NT2/D1 (cell line): ENCODE results near the gene PLCD4.

Experiments used
- DNase-seq: peaks from one replicate; pipeline ENCODE4 v3.0.0-alpha.2; 2011; ENCODE audit warnings: low read depth, low spot score
- H3K27me3 ChIP-seq: 2 replicates; pipeline ENCODE4 v1.6.0; 2011; ENCODE audit warnings: mild to moderate bottlenecking; ENCODE audit not compliant: insufficient read length, insufficient read depth
- H3K36me3 ChIP-seq: 2 replicates; pipeline ENCODE4 v1.6.1; 2011; ENCODE audit warnings: mild to moderate bottlenecking, low read length, mixed read lengths; ENCODE audit not compliant: insufficient read depth, insufficient read length
- H3K4me1 ChIP-seq: 2 replicates; pipeline ENCODE4 v1.5.1; 2011; ENCODE audit not compliant: insufficient read depth, insufficient read length
- H3K4me3 ChIP-seq: 2 replicates; pipeline ENCODE4 v1.5.1; 2011; ENCODE audit warnings: low read depth; ENCODE audit not compliant: insufficient read length
- H3K9ac ChIP-seq: 2 replicates; pipeline ENCODE4 v1.6.0; 2011; ENCODE audit warnings: low read depth; ENCODE audit not compliant: insufficient read length
- H3K9me3 ChIP-seq: 2 replicates; pipeline ENCODE4 v1.5.1; 2011; ENCODE audit warnings: mild to moderate bottlenecking, low read length; ENCODE audit not compliant: insufficient read depth
- SUZ12 ChIP-seq: IDR thresholded peaks from 2 replicates; pipeline ENCODE4 v1.6.1; 2011; ENCODE audit not compliant: insufficient read length, insufficient read depth; ENCODE audit errors: extremely low read depth
- YY1 ChIP-seq: IDR thresholded peaks from 2 replicates; pipeline ENCODE4 v1.6.1; 2011; ENCODE audit not compliant: insufficient read length, insufficient read depth
- ZNF274 ChIP-seq: IDR thresholded peaks from 2 replicates; pipeline ENCODE4 v1.6.1; 2011; ENCODE audit warnings: mild to moderate bottlenecking, low read depth, low read length

The PLCD4 gene

DNA sequence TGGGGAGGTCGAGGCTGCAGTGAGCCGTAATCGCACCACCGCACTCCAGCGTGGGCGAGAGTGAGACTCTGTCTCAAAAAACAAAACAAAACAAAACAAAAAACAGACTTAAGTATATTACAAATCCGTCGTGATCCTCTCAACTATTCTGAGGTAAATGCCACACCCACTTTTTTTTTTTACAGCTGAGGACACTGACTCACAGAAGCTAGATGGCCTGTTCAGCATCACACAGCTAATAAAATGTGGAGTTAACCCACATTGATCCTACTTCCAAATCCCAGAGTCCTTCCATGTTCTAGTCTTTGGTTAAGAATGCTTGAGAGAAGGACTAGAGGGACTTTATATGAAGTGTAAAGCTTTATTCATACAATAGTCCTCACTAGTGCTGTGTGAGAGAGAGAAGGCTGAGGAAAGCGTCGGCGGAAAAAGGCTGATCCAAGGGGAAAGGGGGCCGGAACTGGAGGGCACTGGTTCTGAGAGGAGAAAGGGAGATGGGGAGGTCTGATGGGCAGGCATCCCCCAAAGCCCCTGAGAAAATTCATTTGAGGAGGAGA is 63.5 kb downstream of the PLCD4 start:
- no peak for DNase-seq
- Histone ChIP-seq H3K4me1 (no peaks in the 10 kb centered on the region), H3K27me3 (no peaks in the 10 kb centered on the region), H3K4me3 (peak overlapping the region; percentile 96), H3K9me3 (no peaks in the 10 kb centered on the region), H3K9ac (peak overlapping the region; percentile 97), H3K36me3 (peaks cover 64% of the 10 kb centered on the region)
- no peak for TF ChIP-seq ZNF274
- no peak for TF ChIP-seq SUZ12
- no peak for TF ChIP-seq YY1

DNA sequence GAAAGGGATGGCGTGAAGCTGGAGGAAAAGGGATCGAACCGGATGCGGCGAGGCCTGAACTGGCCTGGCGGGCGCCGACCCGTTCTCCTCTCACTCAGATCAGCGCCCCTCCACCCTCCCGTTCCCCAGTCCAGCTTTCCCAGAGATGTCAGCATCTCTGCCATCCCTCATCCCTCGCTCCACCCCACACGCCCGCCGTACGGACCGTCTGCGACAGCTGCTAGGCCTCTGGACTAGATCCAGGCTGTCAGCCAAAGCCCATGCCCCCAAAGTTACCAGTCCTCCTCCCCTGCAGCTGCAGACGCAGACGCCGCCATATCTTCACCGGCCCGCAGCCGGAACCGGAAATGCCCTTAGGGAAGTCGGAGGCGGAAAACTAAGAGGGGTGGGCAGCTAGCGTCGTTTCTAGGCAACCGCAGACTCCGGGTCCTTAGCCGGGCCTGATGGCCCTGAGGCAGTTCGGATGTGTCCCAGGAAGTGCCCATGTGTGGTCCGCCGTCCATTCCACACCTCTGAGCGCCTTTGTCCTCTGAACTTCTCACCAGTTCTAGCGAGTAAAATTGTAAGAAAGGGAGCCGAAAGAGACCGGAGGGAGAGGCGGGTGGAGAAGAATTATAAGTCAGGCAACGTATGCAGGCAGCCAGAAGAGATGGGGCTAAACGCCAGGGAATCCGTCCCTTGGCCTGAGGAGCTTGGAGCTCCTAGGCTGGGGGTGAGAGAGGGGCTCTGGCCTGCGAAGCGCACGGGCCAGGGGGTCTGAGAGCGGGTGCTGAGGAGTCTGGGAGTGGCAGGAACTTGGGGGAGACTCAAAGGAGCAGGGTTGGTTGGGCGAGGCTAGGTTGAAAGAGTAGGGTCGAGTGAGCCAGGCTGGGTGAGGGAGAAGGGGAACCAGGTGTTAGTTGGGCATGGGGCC is 64.2 kb downstream of the PLCD4 start, which contains the start of the genes RNF25 and STK36:
Gene RNF25 (minus strand): TSS at position 349 of the 913 bp plus-strand sequence. CDS start 32 bp downstream, at position 317.
Gene STK36 (plus strand): TSS at position 433 of the 913 bp plus-strand sequence. CDS start 744 bp downstream, outside the sequence.
- no peaks in the 10 kb centered on the region for H3K27me3 ChIP-seq
- H3K36me3 ChIP-seq: peaks cover 61% of the 10 kb centered on the region
- peak within 1 kb of the TSS; percentile 96 for H3K4me3 ChIP-seq
- H3K9me3 ChIP-seq: no peaks in the 10 kb centered on the region
- H3K4me1 ChIP-seq: no peaks in the 10 kb centered on the region
- peak within 1 kb of the TSS; percentile 97 for H3K9ac ChIP-seq
- peak; percentile 85 for DNase-seq
- TF ChIP-seq ZNF274 (no peak), YY1 (peak; percentile 65)

DNA sequence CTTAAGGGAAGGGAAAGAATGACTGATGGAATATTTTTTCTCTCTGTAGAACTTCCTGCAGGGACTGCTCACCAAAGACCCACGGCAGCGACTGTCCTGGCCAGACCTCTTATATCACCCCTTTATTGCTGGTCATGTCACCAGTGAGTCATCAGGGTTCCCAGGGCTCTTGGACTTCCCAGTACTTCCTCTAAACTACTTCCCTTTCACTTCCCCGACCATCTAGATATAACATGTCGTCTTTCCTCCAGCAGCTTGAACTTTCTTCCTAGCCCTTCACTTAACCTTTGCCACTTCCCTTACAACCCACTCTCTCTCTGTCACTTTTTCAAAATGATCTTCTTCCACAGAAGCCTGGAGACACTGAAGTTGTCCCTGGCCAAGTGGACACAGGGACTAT is 71.4 kb downstream of the PLCD4 start:
- no peak for TF ChIP-seq YY1
- no peak for TF ChIP-seq ZNF274
- TF ChIP-seq SUZ12: no peak
- Histone ChIP-seq H3K4me3 (no peak overlapping the region), H3K36me3 (peaks cover 75% of the 10 kb centered on the region), H3K27me3 (no peaks in the 10 kb centered on the region), H3K9me3 (no peaks in the 10 kb centered on the region), H3K4me1 (no peaks in the 10 kb centered on the region), H3K9ac (no peak overlapping the region)
- DNase-seq: no peak

DNA sequence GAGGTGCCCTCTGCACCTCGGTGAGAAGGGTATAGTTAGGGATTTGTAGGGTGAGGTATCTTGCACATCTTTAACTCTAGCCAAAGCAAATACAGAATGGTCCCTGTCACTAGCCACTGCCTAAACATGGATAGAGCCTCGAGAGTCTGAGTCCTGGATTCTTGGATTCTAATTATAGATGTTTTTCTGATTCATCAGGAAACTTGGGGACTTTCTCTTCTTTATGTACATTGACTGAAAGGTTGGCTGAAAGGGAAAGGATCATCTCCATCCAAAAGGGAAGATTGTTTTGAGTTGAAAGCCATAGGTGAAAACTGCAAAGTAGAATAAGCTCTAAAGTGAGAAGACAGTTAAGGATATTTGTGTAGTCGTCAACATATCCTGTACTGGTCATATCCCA is 72.4 kb downstream of the PLCD4 start:
- Histone ChIP-seq H3K27me3 (no peaks in the 10 kb centered on the region), H3K9me3 (no peaks in the 10 kb centered on the region), H3K4me1 (no peaks in the 10 kb centered on the region), H3K4me3 (no peak overlapping the region), H3K9ac (no peak overlapping the region), H3K36me3 (peaks cover 71% of the 10 kb centered on the region)
- DNase-seq: no peak
- no peak for TF ChIP-seq ZNF274
- TF ChIP-seq YY1: no peak
- no peak for TF ChIP-seq SUZ12
